Esophagus mucosa (tissue), 1 donor: Measurements from ENCODE around the gene PTPRN2. TPM values are rescaled to one million over a fixed set of nuclear protein-coding genes. Genes with fewer than 3 reads are reported as not detected.

Source experiments
- ATAC-seq: fragments of 200-7000 bp; cut with Tn5 transposase; one replicate; pipeline ENCODE4 v1.9.1; 2020
- total RNA-seq: library from RNA; stranded (reverse); gene quantifications from one replicate; pipeline ENCODE4 v1.2.4, GENCODE V29; 2023
- donor health status: DM: yes; HTN: yes; CAD: no.

Gene PTPRN2
- total RNA-seq, 1 donor from 2014 or later, result 0.44 TPM

DNA sequence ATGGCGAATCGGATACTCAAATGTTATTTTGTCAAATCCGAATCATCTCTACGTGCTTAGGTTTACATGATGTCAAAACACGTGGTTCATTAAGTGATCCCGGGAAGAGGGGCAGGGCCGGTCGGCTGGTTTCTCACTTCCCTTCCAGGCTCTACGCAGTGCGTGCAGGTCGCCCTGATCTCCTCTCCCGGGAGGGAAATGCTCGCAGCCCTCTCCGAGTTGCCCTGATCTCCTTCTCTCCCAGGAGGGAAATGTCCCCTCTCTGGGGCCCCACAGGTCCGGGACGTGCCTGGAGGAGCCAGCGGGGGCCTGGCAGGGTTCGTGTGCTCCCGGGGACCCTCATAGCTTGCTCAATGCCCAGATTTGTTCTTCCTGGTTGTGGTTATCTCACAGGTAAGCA is 1048.1 kb downstream of the PTPRN2 start:
- ATAC-seq, result no peak

DNA sequence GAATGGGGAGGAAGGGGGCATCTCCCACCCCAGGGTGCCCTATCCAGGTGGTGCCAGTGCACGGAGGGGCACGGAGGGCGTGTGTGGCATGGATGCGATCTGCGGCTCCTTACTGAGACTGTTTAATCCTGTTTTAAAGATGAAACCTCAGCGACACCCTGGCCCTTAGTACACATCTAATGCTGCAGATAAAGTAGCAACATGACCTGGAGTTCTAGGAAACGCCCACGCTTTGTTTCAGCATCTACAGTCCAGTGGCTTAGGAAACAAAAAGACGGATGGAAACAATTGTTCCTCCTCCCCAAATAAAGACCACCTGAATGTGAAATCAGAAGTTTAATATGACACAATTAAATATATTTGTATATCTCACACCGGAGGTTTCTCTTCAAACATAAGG is 1048.9 kb downstream of the PTPRN2 start:
- no peak for ATAC-seq

GRCh38 chr7:157538321-157538720 is 1049.3 kb downstream of the PTPRN2 start:
- no peak for ATAC-seq

- ATAC-seq, result no peak
These were observed 1050.6 kb downstream of the PTPRN2 start for GRCh38 chr7:157537056-157537455.

- ATAC-seq, result no peak
These were observed 1055.6 kb downstream of the PTPRN2 start for GRCh38 chr7:157532068-157532467.

- ATAC-seq, result no peak
These were observed 1057.7 kb downstream of the PTPRN2 start for GRCh38 chr7:157529768-157530560.

- ATAC-seq, result no peak
These were observed 1058.8 kb downstream of the PTPRN2 start for GRCh38 chr7:157528785-157529341.

- no peak for ATAC-seq
These were observed 1059.9 kb downstream of the PTPRN2 start for GRCh38 chr7:157527686-157528085.

DNA sequence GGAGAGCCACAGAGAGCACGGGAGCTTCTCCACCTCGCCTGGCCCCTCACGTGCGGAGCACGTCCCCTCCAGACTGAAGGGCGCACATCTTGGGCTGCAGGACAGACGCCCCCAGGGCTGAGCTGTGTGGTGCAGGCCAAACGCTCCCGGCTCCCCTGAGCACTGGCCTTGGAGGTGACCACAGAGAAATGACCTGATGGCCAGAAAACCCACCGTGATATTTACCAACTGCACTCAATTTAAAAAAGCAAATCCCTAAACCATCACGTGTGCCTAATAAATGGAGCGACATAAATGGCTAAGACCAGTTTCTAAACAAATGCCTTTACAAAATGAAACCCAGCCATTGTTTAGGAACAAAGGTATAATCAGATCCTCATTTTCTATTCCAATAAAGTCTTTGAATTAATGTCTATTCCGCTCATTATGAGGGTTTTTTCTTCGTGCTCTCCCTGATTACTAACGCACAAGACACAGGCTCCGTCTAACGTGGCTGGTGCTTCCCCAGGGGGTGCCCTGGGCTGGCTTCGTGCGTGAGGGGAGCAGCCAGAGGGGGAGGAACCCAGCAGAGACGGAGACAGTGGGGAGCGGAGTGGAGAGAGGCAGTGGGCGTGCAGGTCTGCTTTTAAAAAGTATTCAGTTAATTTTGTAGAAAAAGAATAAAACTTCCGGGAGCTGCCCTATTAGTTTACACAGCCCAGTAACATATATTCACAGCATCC is 1060.5 kb downstream of the PTPRN2 start:
- no peak for ATAC-seq

DNA sequence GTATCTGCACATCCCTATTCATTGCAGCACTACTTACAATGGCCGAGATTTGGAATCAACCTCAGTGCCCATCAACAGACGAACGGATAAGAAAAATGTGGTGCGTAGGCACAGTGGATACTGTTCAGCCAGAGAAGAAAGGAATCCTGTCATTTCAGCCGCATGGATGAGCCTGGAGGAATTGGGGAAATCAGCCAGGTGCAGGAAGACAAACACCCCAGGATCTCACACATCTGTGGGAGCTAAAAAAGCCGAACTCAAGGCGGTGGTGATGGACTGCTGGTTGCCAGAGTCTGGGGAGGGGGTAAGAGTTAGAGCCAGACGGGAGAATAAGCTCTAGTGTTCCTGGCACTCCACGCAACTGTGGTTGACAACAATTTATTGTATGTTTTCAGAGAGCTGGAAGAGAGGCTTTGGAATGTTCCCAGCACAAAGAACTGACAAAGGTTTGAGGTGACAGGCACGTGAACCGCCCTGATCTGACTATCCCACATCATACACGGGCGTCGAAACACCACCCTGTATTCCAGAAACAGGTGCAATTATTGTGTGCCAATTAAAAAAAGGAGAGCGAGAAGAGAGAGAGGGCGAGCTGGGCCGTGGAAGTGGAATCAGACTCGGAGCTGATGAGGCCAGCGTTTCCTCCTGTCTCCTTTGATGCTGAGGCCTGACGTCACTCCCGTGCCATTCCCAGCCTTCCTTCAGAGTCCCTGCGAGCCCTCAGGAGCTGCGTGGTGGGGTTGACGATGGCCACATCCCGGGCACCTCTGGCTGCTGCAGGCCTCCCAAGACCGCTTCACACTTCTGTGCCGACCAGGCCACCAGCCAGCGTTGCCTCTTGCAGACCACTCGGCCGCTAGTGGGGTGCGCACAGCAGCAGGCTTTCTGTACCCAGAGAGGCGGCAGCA is 1061.4 kb downstream of the PTPRN2 start:
- ATAC-seq, result no peak

- no peak for ATAC-seq
These were observed 1062.1 kb downstream of the PTPRN2 start for GRCh38 chr7:157525491-157525915.

- no peak for ATAC-seq
These were observed 1062.9 kb downstream of the PTPRN2 start for GRCh38 chr7:157524731-157525130.

DNA sequence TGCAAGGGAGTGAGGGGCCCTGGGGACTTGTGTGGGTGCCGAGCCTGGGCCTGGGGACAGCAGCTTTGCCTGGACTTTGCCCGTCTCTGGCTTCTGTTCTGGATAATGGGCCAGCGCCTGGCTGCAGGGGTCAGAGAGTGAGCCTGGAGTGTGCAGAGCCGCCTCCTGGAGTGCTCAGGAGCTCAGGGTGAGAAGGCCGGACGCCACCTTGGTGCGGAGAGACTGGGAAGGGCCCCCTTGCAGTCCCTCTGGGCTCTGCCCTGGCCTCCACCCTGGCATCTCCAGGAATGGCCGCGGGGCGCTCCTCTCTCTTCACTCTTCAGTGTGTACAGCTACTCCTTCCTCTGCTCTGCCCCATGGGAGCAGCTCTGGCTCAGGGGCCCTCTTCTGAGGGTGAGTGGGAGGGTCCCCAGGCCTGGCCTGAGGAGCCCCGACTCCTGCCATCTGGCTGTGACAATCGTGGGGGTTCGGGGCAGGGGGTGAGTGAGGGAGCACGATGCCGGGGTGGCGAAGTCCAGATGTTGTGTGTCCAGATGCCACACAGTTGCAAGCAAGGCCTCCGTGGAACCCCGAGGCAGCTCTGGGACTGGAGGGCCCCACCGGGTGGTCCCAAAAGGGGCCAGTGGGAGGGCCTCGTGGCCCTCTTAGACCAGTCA is 1063.7 kb downstream of the PTPRN2 start:
- ATAC-seq, result no peak

GRCh38 chr7:157523371-157523765 is 1064.3 kb downstream of the PTPRN2 start:
- ATAC-seq, result no peak

- ATAC-seq, result no peak
These were observed 1064.7 kb downstream of the PTPRN2 start for GRCh38 chr7:157522954-157523353.

DNA sequence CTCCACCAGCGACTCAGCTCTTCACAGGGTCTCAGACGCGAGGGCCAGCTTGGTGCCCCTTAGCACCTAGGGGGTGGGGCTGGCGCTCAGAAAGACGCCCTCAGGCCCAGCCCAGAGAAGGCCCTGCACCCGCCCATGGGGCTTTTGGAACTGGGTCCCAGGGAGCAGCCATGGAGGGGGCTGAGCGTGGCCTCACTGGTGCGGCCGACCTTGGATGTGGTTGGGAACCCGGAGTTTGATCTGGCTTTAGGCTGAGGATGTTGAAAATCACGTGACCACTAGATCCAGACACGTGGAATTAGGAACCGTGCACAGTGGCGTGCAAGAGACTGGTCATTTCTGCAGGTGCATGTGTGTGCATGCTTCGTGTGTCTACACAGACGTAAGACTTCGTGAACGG is 1065.4 kb downstream of the PTPRN2 start:
- no peak for ATAC-seq

DNA sequence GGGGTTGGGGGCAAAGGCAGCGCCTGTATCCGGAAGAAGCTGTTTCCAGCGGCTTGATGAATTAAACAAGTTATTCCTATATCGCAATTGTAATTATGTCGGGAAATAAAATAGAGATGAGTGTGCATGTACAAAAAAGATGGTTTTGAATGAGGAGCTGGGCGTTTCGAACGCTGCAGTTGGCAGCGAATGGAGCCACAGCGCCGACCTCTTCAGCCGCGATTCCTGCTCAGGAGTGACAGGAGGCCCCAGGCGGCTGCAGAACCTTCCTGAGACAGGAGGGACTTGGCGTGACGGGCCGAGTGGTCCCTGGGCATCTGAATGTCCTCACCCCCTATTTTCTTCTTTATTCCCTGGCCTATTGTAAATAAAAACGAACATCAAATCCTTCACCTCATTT is 1065.9 kb downstream of the PTPRN2 start:
- ATAC-seq, result no peak

DNA sequence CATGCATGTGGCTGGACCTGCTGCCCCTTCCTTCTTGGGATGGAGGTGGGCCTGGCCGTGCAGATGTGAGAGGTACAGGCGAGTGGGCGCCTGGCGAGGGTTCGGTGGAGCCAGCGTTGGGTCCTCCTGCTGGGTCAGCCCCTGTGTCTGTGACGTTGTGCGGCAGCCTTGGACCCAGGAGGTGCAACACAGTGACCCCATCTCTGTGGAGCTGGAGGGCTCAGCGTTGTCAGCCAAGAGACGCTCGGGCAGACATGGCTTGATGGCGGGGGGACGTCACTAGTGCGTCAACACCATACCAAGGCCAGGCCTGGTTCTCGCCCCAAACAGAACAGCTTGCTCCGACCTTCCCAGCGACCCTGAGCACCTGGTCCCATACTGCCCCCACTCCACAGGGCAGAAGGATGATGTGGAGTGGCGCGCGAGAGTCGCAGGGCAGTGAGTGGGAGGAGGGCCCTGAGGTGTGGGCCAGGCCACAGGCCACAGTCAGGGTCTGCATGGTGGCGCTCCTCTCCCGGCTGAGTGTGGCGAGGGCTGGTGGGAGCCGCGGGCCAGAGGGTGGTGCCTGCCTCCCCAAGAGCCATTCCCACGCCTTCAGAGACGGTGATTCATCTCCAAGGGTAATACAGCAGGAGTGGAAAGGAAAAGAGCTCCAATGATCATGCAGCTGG is 1066.4 kb downstream of the PTPRN2 start:
- no peak for ATAC-seq

DNA sequence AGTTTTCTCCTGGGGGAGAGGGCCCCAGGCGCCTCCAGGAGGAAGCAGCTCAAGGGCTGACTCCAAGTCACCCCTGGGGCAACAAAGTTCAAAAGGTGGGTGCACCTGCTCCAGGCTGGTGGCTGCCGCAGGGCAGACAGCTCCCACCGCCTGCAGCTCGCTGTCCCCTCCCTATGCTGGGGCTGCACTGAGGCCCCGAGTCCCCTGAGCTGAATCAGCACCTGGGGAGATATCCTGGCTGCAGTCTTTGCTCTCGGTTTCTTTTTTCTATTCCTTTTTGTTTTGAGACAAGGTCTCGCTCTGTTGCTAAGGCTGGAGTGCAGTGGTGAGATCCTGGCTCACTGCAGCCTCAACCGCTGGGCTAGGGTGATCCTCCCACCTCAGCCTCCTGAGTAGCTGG is 1067.4 kb downstream of the PTPRN2 start:
- ATAC-seq, result no peak

DNA sequence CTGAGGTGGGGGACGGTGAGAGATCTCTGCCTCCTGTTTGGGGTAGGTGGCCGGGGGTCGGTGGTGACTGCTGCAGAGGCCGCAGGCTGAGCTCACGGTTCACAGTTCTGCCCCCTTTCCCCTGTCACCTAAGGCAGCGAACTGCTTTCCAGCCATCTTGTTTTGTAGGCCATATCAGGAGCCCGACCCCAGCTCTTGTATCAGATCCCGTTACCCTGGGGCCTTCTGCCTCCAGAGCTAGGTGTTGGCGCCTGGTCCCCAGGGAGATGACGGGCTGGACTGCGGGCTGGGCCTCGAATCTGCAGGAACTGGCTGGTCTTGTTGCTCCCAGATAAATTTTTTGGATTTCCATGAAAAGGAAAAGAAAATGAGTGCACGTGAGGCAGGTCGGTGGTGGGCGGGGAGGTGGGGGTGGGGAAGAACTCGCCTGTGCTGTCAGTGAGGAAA is 1067.8 kb downstream of the PTPRN2 start:
- ATAC-seq, result no peak

DNA sequence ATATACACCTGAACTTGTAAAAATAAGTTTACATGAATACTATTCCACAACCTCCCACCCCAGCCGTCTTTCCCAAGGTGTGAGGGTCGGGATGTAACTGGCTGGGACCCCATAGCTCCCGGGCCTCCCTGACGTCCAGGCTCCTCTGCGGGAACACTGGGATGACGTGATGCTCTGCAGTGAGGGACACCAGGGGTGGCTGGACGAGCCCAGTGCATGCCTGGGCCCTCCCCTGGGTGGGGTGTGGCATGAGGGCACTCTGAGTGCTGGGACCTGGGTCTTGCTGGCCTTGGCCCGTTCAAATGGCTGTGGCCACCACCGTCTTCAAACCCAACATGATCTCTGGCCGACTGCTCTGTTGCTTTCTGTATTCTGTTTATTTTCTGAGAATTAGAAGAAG is 1068.4 kb downstream of the PTPRN2 start:
- ATAC-seq, result no peak
